ENCODE measurements around the gene NEK4.

The NEK4 gene

DNA sequence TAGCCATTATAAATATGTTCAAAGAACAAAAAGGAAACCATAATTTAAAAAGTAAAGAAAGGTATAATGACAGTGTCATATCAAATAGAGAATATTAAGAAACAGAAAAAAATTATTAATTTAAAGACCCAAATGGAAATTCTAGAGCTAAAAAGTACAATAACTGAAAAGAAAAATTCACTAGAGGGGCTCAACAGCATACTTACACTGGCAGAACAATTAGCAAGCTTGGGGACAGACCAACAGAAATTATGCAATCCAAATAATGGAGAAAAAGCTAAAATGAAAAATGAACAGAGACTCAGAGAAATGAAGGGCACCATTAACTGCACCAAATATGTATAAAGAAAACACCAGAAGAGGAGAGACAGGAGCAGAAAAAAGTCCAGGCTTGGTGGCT lies 51.1 kb downstream of the NEK4 start:
- no peak for DNase-seq (ENCODE audit: low spot score)
- ATAC-seq (ENCODE audit: low read depth): no peak
- Histone ChIP-seq H3K27me3 (ENCODE audit: insufficient read depth, poor library complexity, severe bottlenecking) (no peaks in the 10 kb centered on the region), H3K36me3 (ENCODE audit: low read depth) (peaks cover 11% of the 10 kb centered on the region), H3K4me1 (ENCODE audit: insufficient read depth, poor library complexity, severe bottlenecking) (no peaks in the 10 kb centered on the region), H3K9me3 (ENCODE audit: severe bottlenecking) (no peaks in the 10 kb centered on the region), H3K27ac (ENCODE audit: poor library complexity, severe bottlenecking) (no peak overlapping the region), H3K4me3 (ENCODE audit: severe bottlenecking) (no peak overlapping the region)
- TF ChIP-seq, protein P1, sequence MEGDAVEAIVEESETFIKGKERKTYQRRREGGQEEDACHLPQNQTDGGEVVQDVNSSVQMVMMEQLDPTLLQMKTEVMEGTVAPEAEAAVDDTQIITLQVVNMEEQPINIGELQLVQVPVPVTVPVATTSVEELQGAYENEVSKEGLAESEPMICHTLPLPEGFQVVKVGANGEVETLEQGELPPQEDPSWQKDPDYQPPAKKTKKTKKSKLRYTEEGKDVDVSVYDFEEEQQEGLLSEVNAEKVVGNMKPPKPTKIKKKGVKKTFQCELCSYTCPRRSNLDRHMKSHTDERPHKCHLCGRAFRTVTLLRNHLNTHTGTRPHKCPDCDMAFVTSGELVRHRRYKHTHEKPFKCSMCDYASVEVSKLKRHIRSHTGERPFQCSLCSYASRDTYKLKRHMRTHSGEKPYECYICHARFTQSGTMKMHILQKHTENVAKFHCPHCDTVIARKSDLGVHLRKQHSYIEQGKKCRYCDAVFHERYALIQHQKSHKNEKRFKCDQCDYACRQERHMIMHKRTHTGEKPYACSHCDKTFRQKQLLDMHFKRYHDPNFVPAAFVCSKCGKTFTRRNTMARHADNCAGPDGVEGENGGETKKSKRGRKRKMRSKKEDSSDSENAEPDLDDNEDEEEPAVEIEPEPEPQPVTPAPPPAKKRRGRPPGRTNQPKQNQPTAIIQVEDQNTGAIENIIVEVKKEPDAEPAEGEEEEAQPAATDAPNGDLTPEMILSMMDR (IDR thresholded peaks at IDR 0.05; ENCODE audit: poor library complexity, severe bottlenecking): no peak

DNA sequence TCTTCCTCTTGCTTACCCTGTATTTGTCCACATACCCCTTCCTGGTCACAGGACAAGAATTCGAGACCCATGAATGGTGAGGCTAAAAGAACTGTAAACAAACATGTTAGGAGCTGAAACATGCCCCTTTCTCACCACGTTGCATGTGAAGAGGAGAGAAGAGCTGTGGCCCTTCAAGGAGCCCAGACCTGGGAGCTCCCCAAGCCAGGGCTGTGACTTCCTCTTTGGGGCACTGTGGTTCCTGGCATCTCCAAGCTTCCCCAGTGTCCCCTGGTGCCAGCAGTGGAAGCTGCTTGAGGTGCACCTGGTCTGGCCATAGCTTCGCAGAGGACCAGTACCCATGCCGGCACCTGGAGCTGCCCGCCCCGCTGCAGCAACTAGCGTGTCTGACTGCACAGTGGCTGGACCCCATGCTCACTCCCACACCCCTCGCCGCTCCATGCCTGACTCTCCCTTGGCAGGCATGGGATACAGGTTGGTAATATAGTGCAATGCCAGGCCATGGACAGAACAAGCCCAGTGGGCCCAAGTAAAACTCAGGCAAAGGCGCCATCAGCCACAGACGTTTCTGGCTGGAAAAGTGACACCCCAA lies 54.9 kb downstream of the NEK4 start:
- no peak overlapping the region for H3K27ac ChIP-seq (ENCODE audit: poor library complexity, severe bottlenecking)
- H3K27me3 ChIP-seq (ENCODE audit: insufficient read depth, poor library complexity, severe bottlenecking): no peaks in the 10 kb centered on the region
- TF ChIP-seq, protein P1 (IDR thresholded peaks at IDR 0.05; ENCODE audit: poor library complexity, severe bottlenecking): no peak
- H3K4me3 ChIP-seq (ENCODE audit: severe bottlenecking): no peak overlapping the region
- no peak for ATAC-seq (ENCODE audit: low read depth)
- no peak for DNase-seq (ENCODE audit: low spot score)
- no peaks in the 10 kb centered on the region for H3K9me3 ChIP-seq (ENCODE audit: severe bottlenecking)
- H3K4me1 ChIP-seq (ENCODE audit: insufficient read depth, poor library complexity, severe bottlenecking): no peaks in the 10 kb centered on the region
- H3K36me3 ChIP-seq (ENCODE audit: low read depth): peaks cover 21% of the 10 kb centered on the region

DNA sequence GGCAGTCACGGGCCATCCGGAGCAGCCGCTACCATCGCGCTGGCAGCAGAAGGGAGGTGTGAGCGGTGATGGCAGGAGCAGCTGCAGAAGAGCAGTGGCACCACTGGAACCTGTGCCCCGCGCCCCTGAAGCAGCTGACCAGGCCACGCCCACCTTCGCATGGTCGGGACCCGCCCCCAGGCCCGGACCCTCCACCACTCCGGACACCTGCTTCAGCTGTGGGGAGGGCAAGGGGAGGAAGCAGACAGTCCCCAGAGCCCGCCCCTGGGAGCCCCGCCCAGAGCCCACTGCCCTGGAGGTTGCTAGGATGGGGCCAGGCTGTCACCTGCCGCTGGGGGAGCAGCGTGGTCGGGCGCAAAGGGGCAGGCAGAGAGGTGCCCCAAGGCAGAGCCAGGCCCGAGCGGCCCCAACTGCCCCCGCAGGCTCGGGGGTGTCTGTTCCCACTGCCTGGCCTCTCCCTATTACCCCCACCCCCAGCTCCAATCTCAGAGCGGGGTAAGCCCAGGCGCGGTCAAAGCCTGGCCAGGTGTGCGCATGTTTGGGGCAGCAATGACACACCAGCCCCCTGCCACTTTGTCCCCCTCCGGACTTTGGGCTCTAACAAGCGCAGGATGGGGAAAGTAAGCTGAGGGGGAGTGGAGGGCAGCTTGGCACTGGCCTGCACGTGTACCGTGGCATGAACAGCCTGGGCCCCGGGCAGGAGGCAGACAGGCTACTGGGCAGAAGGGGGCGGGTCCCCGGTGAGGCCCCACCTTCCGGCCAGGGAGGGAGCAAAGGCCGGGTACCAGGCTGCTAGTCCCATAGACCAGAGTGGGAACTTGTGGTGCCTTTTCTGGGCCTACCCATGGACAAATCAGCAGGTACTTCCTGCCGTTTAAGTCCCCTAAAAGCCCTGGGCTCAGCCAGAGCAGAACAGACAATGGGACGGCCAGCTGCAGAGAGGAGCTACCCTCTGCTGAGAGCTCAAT lies 56.1 kb downstream of the NEK4 start:
- Histone ChIP-seq H3K9me3 (ENCODE audit: severe bottlenecking) (no peaks in the 10 kb centered on the region), H3K4me1 (ENCODE audit: insufficient read depth, poor library complexity, severe bottlenecking) (no peaks in the 10 kb centered on the region), H3K27ac (ENCODE audit: poor library complexity, severe bottlenecking) (no peak overlapping the region), H3K27me3 (ENCODE audit: insufficient read depth, poor library complexity, severe bottlenecking) (no peaks in the 10 kb centered on the region), H3K36me3 (ENCODE audit: low read depth) (peaks cover 23% of the 10 kb centered on the region), H3K4me3 (ENCODE audit: severe bottlenecking) (no peak overlapping the region)
- ATAC-seq (ENCODE audit: low read depth) (peak; percentile 27; the same call in 2 of the 3 replicates), DNase-seq (ENCODE audit: low spot score) (no peak)
- TF ChIP-seq, protein P1 (IDR thresholded peaks at IDR 0.05; ENCODE audit: poor library complexity, severe bottlenecking): no peak

DNA sequence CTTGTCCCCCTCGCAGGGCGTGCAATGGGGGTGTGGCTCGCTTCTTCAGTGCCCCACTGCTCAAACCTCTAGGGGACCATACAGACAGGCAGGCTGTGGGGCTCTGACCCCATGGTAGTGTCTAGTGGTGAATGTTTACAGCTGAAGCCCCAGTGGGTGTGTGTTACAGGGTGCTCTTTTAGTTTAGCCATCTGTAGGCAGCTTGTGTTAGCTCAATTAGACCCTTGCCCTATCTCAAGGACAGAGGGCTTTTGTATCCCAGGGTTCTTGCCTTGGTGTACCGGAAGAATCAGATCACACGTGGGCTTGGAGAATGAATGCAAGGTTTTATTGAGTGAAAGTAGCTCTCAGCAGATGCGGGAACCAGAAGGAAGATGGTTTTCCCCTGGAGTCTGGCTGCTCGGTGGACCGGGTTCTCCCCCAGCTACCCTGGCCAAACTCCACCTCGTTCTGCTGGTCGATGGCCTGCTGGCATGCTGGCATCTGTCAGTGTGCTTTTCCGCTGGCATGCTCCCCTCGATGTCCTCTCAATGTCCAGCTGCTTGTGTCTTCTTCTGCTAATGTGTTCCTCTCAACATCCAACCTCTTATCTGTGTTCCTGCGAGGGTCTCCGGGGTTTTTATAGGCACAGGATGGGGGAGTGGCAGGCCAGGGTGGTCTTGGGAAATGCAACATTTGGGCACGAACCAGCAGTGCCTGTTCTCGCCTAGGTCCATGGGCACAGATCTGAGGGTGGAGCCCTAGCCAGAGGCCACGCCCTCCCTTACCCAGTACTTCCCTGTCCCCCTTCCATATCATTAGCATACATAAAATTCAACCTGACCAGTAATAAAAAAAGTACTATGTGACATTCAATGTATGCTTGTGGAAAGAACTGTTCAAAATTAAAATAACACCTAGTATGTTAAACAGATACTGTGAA lies 58.2 kb downstream of the NEK4 start:
- H3K27ac ChIP-seq (ENCODE audit: poor library complexity, severe bottlenecking): no peak overlapping the region
- H3K4me1 ChIP-seq (ENCODE audit: insufficient read depth, poor library complexity, severe bottlenecking): no peaks in the 10 kb centered on the region
- DNase-seq (ENCODE audit: low spot score) (no peak), ATAC-seq (ENCODE audit: low read depth) (no peak)
- H3K9me3 ChIP-seq (ENCODE audit: severe bottlenecking): no peaks in the 10 kb centered on the region
- TF ChIP-seq, protein P1 (IDR thresholded peaks at IDR 0.05; ENCODE audit: poor library complexity, severe bottlenecking): no peak
- H3K4me3 ChIP-seq (ENCODE audit: severe bottlenecking): no peak overlapping the region
- H3K36me3 ChIP-seq (ENCODE audit: low read depth): peaks cover 32% of the 10 kb centered on the region
- H3K27me3 ChIP-seq (ENCODE audit: insufficient read depth, poor library complexity, severe bottlenecking): no peaks in the 10 kb centered on the region

All from RWPE2 (cell line).